Mesothelial cell of epicardium (in vitro differentiated cells): Measurements from ENCODE around the gene KLK3. TPM values are rescaled to one million over a fixed set of nuclear protein-coding genes. Genes with fewer than 3 reads are reported as not detected.

Experiments used
- DNase-seq, 2 experiments: peaks; one replicate each; pipeline ENCODE4 v3.0.0; 2021; ENCODE audit warnings: low spot score in 2 of 2; ENCODE audit not compliant: unreplicated experiment in 2 of 2
- H3K27ac Mint-ChIP-seq: 2 replicates; pipeline ENCODE4 v1.8.0; 2021; ENCODE audit warnings: mixed read lengths
- H3K27me3 Mint-ChIP-seq: 2 replicates; pipeline ENCODE4 v1.8.0; 2021; ENCODE audit warnings: low read depth, mixed read lengths
- H3K36me3 Mint-ChIP-seq: 2 replicates; pipeline ENCODE4 v1.8.0; 2021; ENCODE audit warnings: mixed read lengths
- H3K4me1 Mint-ChIP-seq: 2 replicates; pipeline ENCODE4 v1.8.0; 2021; ENCODE audit warnings: mixed read lengths
- H3K4me3 Mint-ChIP-seq: 2 replicates; pipeline ENCODE4 v1.8.0; 2021; ENCODE audit warnings: mild to moderate bottlenecking, moderate library complexity, mixed read lengths
- H3K9me3 Mint-ChIP-seq: 2 replicates; pipeline ENCODE4 v1.8.0; 2021; ENCODE audit warnings: mixed read lengths
- CTCF ChIP-seq: fragments of 200-600 bp; sonication (generic); IDR thresholded peaks from one replicate; pipeline ENCODE4 v1.5.0; 2021; ENCODE audit warnings: antibody characterized with exemption; ENCODE audit not compliant: unreplicated experiment
- total RNA-seq: library from RNA; stranded (reverse); gene quantifications from 3 replicates; pipeline ENCODE4 v1.2.1, GENCODE V29; 2021

KLK3 gene
- total RNA-seq, 1 donor from 2014 or later: not detected

- no peaks in the 10 kb centered on the region for H3K9me3 Mint-ChIP-seq
- no peak for TF ChIP-seq CTCF
- peak overlapping the region; percentile 76 for H3K4me3 Mint-ChIP-seq
- no peak for DNase-seq
- peak overlapping the region; percentile 50 for H3K27ac Mint-ChIP-seq
- H3K4me1 Mint-ChIP-seq: peaks cover 10% of the 10 kb centered on the region
- no peaks in the 10 kb centered on the region for H3K36me3 Mint-ChIP-seq
- H3K27me3 Mint-ChIP-seq: peaks cover 53% of the 10 kb centered on the region
Measured at GRCh38 chr19:50836543-50837195, 18.0 kb upstream of the KLK3 start.

DNA sequence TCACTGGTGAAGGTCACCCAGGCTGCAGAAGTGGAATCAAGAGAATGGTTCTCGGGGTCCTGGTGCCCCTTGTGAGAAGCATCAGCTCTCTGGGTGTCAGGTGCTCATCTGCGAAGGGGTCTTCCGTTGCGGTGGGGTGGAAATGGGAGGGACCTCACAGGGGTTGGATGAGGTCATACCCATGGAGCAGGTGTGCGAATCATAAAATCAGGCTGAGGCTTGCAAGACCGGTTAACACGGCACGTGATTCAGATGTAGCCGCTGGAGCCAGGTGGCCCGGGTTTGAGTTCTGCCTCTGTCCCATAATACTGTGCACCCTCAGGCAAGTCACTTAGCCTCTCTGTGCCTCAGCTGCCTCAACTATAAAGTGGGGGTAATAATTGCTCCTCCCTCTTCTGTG, 17.4 kb upstream of the KLK3 start:
- no peaks in the 10 kb centered on the region for H3K36me3 Mint-ChIP-seq
- no peak overlapping the region for H3K27ac Mint-ChIP-seq
- no peak for TF ChIP-seq CTCF
- DNase-seq: no peak
- peaks cover 10% of the 10 kb centered on the region for H3K4me1 Mint-ChIP-seq
- peaks cover 55% of the 10 kb centered on the region for H3K27me3 Mint-ChIP-seq
- no peaks in the 10 kb centered on the region for H3K9me3 Mint-ChIP-seq
- peak overlapping the region; percentile 76 for H3K4me3 Mint-ChIP-seq

GRCh38 chr19:50838239-50838638, 16.5 kb upstream of the KLK3 start:
- H3K4me3 Mint-ChIP-seq: no peak overlapping the region
- TF ChIP-seq CTCF: no peak

GRCh38 chr19:50839712-50840655, 14.7 kb upstream of the KLK3 start:
- peaks cover 1% of the 10 kb centered on the region for H3K36me3 Mint-ChIP-seq
- no peak overlapping the region for H3K4me3 Mint-ChIP-seq
- peaks cover 10% of the 10 kb centered on the region for H3K4me1 Mint-ChIP-seq
- H3K27me3 Mint-ChIP-seq: peaks cover 73% of the 10 kb centered on the region
- H3K27ac Mint-ChIP-seq: no peak overlapping the region
- peaks cover 9% of the 10 kb centered on the region for H3K9me3 Mint-ChIP-seq
- DNase-seq: no peak
- no peak for TF ChIP-seq CTCF

More at GRCh38 chr19:50838239-50838638, 16.5 kb upstream of the KLK3 start:
- no peak for DNase-seq
- Mint-ChIP-seq H3K27ac (no peak overlapping the region), H3K9me3 (peaks cover 3% of the 10 kb centered on the region), H3K36me3 (peaks cover under 1% of the 10 kb centered on the region), H3K27me3 (peaks cover 57% of the 10 kb centered on the region), H3K4me1 (peaks cover 10% of the 10 kb centered on the region)

- Mint-ChIP-seq H3K4me1 (peaks cover 2% of the 10 kb centered on the region), H3K36me3 (peaks cover 1% of the 10 kb centered on the region), H3K4me3 (no peak overlapping the region), H3K27ac (no peak overlapping the region), H3K9me3 (peaks cover 9% of the 10 kb centered on the region), H3K27me3 (peaks cover 75% of the 10 kb centered on the region)
- no peak for DNase-seq
- no peak for TF ChIP-seq CTCF
Measured at GRCh38 chr19:50842130-50842529, 12.6 kb upstream of the KLK3 start.
